SK-N-SH (cell line): ENCODE measurements around the gene AQP5. TPM values are rescaled to one million over a fixed set of nuclear protein-coding genes. Genes with fewer than 3 reads are reported as not detected.

Experiments used
- CTCF ChIA-PET: fragments of 300-600, 350-600 bp; formaldehyde crosslinking; extraction: SDS; loops from one replicate; lab custom pipeline; 2021; lab: Yijun Ruan, JAX
- POLR2A ChIA-PET: fragments of 350-600 bp; sonication (Branson Sonifier 250); formaldehyde crosslinking; extraction: SDS; loops from one replicate; lab custom pipeline; 2020; ENCODE audit warnings: antibody characterized with exemption, inconsistent platforms; lab: Yijun Ruan, JAX
- DNase-seq: peaks from one replicate; pipeline ENCODE4 v3.0.0; 2012
- H2AFZ ChIP-seq: fragments of 200-600 bp; sonication (generic); 2 replicates; pipeline ENCODE4 v1.8.1; 2016; ENCODE audit warnings: antibody characterized with exemption, mild to moderate bottlenecking, low read depth
- H3F3A ChIP-seq: fragments of 200-600 bp; sonication (generic); replicated peaks from 2 replicates; pipeline ENCODE3; 2016; ENCODE audit warnings: antibody characterized with exemption, mild to moderate bottlenecking; ENCODE audit not compliant: insufficient read depth
- H3K27ac ChIP-seq, 2 experiments: fragments of 200-500 bp in 1 of 2; fragments of 200-600 bp in 1 of 2; sonication (Bioruptor generic) in 1 of 2; sonication (generic), shearing (Covaris generic) in 1 of 2; 2 replicates each; pipeline versions ENCODE4 v1.5.1 to v1.6.1; 2014 to 2016; ENCODE audit warnings: low read depth in 2 of 2, inconsistent platforms in 1 of 2, low read length in 1 of 2, mild to moderate bottlenecking in 1 of 2, mixed read lengths in 1 of 2
- H3K27me3 ChIP-seq: fragments of 200-600 bp; sonication (generic), shearing (Covaris generic); 2 replicates; pipeline ENCODE4 v1.6.1; 2016; ENCODE audit warnings: mixed run types; ENCODE audit not compliant: insufficient read depth
- H3K36me3 ChIP-seq, 2 experiments: fragments of 200-500 bp in 1 of 2; fragments of 200-600 bp in 1 of 2; sonication (Bioruptor generic) in 1 of 2; sonication (generic) in 1 of 2; replicated peaks in 1 of 2; 2 replicates each; pipeline versions ENCODE3 to v1.5.1; 2014 to 2016; ENCODE audit warnings: low read length in 1 of 2, mild to moderate bottlenecking in 1 of 2; ENCODE audit not compliant: insufficient read depth in 2 of 2, control insufficient read depth in 1 of 2
- H3K4me1 ChIP-seq, 2 experiments: fragments of 200-500 bp in 1 of 2; fragments of 200-600 bp in 1 of 2; sonication (Bioruptor generic) in 1 of 2; sonication (generic), shearing (Covaris generic) in 1 of 2; 2 replicates each; pipeline versions ENCODE4 v1.5.1 to v1.6.1; 2014 to 2016; ENCODE audit warnings: low read depth in 1 of 2, low read length in 1 of 2, mixed run types in 1 of 2; ENCODE audit not compliant: insufficient read depth in 2 of 2, control insufficient read depth in 1 of 2
- H3K4me2 ChIP-seq: fragments of 200-600 bp; sonication (generic), shearing (Covaris generic); 2 replicates; pipeline ENCODE4 v1.6.1; 2017; ENCODE audit warnings: mixed run types
- H3K4me3 ChIP-seq, 2 experiments: fragments of 200-500 bp in 1 of 2; fragments of 200-600 bp in 1 of 2; sonication (Bioruptor generic) in 1 of 2; sonication (generic), shearing (Covaris generic) in 1 of 2; 2 replicates each; pipeline versions ENCODE4 v1.5.1 to v1.8.1; 2014 to 2016; ENCODE audit warnings: low read depth in 2 of 2, inconsistent platforms in 1 of 2, low read length in 1 of 2, mild to moderate bottlenecking in 1 of 2, mixed read lengths in 1 of 2, moderate library complexity in 1 of 2
- H3K79me2 ChIP-seq: fragments of 200-600 bp; sonication (generic); 2 replicates; pipeline ENCODE4 v1.8.1; 2017; ENCODE audit warnings: mild to moderate bottlenecking; ENCODE audit not compliant: insufficient read depth
- H3K9ac ChIP-seq: fragments of 200-600 bp; sonication (generic); 2 replicates; pipeline ENCODE4 v1.6.1; 2017; ENCODE audit warnings: mixed run types
- H3K9me2 ChIP-seq: fragments of 200-600 bp; sonication (generic); 2 replicates; pipeline ENCODE4 v1.6.1; 2017; ENCODE audit warnings: mixed run types
- H3K9me3 ChIP-seq: fragments of 200-600 bp; sonication (generic); 2 replicates; pipeline ENCODE4 v1.6.1; 2017; ENCODE audit warnings: mixed run types, mild to moderate bottlenecking, moderate library complexity
- H4K20me1 ChIP-seq: fragments of 200-600 bp; sonication (generic); 2 replicates; pipeline ENCODE4 v1.6.1; 2017; ENCODE audit warnings: mild to moderate bottlenecking, mixed run types; ENCODE audit not compliant: insufficient read depth
- CHD2 ChIP-seq: fragments of 150-350 bp; IDR thresholded peaks from 2 replicates; pipeline ENCODE4 v1.6.1; 2018; ENCODE audit warnings: low read length; ENCODE audit not compliant: partially characterized antibody
- ELF1 ChIP-seq: IDR thresholded peaks from 2 replicates; pipeline ENCODE4 v1.4.0; 2012
- EP300 ChIP-seq, 2 experiments: IDR thresholded peaks; 2 replicates each; pipeline versions ENCODE4 v1.4.0 to v1.6.1; 2012; ENCODE audit warnings: borderline replicate concordance in 1 of 2, low read depth in 1 of 2, low read length in 1 of 2
- EZH2phosphoT487 ChIP-seq: fragments of 200-600 bp; sonication (generic); IDR thresholded peaks from 2 replicates; pipeline ENCODE4 v1.6.1; 2017; ENCODE audit warnings: low read depth, mixed run types, mild to moderate bottlenecking, antibody characterized with exemption, moderate library complexity, borderline replicate concordance
- FOXJ3 ChIP-seq: sonication (generic); formaldehyde crosslinking; IDR thresholded peaks from 2 replicates; pipeline ENCODE4 v1.5.1; 2020; ENCODE audit warnings: mild to moderate bottlenecking, missing genetic modification reagents
- JUND ChIP-seq: IDR thresholded peaks from 2 replicates; pipeline ENCODE4 v1.4.0; 2012
- MXI1 ChIP-seq: IDR thresholded peaks from 2 replicates; pipeline ENCODE4 v1.6.1; 2012; ENCODE audit warnings: mild to moderate bottlenecking, low read depth, low read length, improper control_type of control experiment
- NRF1 ChIP-seq: IDR thresholded peaks from 2 replicates; pipeline ENCODE4 v1.6.1; 2012; ENCODE audit warnings: low read depth, mild to moderate bottlenecking, low read length
- PBX3 ChIP-seq: IDR thresholded peaks from 2 replicates; pipeline ENCODE4; 2012
- RAD21 ChIP-seq: IDR thresholded peaks from 2 replicates; pipeline ENCODE4 v1.6.1; 2012; ENCODE audit warnings: mild to moderate bottlenecking, low read length
- RFX5 ChIP-seq: IDR thresholded peaks from 2 replicates; pipeline ENCODE4 v1.6.1; 2012; ENCODE audit warnings: mild to moderate bottlenecking, improper control_type of control experiment, low read length
- RXRA ChIP-seq: IDR thresholded peaks from 2 replicates; pipeline ENCODE4 v1.4.0; 2012; ENCODE audit warnings: low read depth, mild to moderate bottlenecking, borderline replicate concordance
- TCF12 ChIP-seq: IDR thresholded peaks from 2 replicates; pipeline ENCODE4 v1.4.0; 2012
- TEAD4 ChIP-seq: IDR thresholded peaks from 2 replicates; pipeline ENCODE4 v1.4.0; 2012; ENCODE audit warnings: mild to moderate bottlenecking, borderline replicate concordance; ENCODE audit not compliant: insufficient read depth
- USF2 ChIP-seq: fragments of 150-350 bp; IDR thresholded peaks from 2 replicates; pipeline ENCODE4 v1.6.1; 2017; ENCODE audit warnings: antibody characterized with exemption, low read length, low read depth, borderline replicate concordance
- WGBS: methylation state at CpG from one replicate; pipeline ENCODE4 v1.1.6; 2017; ENCODE audit warnings: low lambda C conversion rate; 5-methylcytosine and 5-hydroxymethylcytosine counted together
- polyA plus RNA-seq, 3 experiments: library from polyadenylated mRNA; depleted of rRNA; stranded (reverse); fragments of >200 nt; gene quantifications; 2 replicates each; pipeline ENCODE4 v1.2.3, GENCODE V29; 2012
- TF ChIP-seq, protein P1 (sequence below): IDR thresholded peaks from 2 replicates; pipeline ENCODE4 v1.4.0; 2012; ENCODE audit warnings: low read depth, borderline replicate concordance

AQP5 gene
- polyA plus RNA-seq, 1 of the 3 experiments (the other 2 are of a cell fraction) = 0.10 TPM

- Histone ChIP-seq H3K9me3 (no peaks in the 10 kb centered on the region), H3K27ac (no peak overlapping the region), H3K9ac (no peak overlapping the region), H3K79me2 (no peaks in the 10 kb centered on the region), H3K4me3 (no peak overlapping the region), H3K4me2 (no peak overlapping the region), H3F3A (no peaks in the 10 kb centered on the region), H4K20me1 (no peaks in the 10 kb centered on the region), H3K36me3 (no peaks in the 10 kb centered on the region), H3K27me3 (no peaks in the 10 kb centered on the region), H3K9me2 (no peaks in the 10 kb centered on the region), H3K4me1 (peaks cover 0 to 20% of the 10 kb centered on the region in 2 experiments; a peak in 1 of 4 replicates), H2AFZ (no peak overlapping the region)
- DNase-seq = no peak
- ChIA-PET CTCF (interaction anchor here (0.8 to 6.1 kb wide), 10 partner anchors 10 to 162 kb away, joined by 3 to 101 read pairs (median 4); partner anchors contain the start of gene COX14), POLR2A (interaction anchor here (0.6 to 1.0 kb wide), 2 partner anchors 25 to 34 kb away, joined by 3 read pairs; no protein-coding TSS in a partner anchor)
- no peak for TF ChIP-seq EZH2phosphoT487
- TF ChIP-seq PBX3 = no peak
- TF ChIP-seq RXRA = no peak
- no peak for TF ChIP-seq RFX5
- no peak for TF ChIP-seq NRF1
- TF ChIP-seq USF2 = no peak
- TF ChIP-seq CHD2 = no peak
- no peak for TF ChIP-seq ELF1
- TF ChIP-seq MXI1 = no peak
- no peak for TF ChIP-seq TCF12
- TF ChIP-seq EP300 (IDR thresholded peaks at IDR 0.05; ENCODE audit: borderline replicate concordance in 1 of 2, low read depth in 1 of 2, low read length in 1 of 2) = no peak
- TF ChIP-seq, protein P1, sequence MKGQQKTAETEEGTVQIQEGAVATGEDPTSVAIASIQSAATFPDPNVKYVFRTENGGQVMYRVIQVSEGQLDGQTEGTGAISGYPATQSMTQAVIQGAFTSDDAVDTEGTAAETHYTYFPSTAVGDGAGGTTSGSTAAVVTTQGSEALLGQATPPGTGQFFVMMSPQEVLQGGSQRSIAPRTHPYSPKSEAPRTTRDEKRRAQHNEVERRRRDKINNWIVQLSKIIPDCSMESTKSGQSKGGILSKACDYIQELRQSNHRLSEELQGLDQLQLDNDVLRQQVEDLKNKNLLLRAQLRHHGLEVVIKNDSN = no peak
- no peak for TF ChIP-seq RAD21
- TF ChIP-seq JUND = no peak
- TF ChIP-seq TEAD4 = no peak
- TF ChIP-seq FOXJ3 (CRISPR knock-in tag) = no peak
- WGBS = 90% methylated on average over 3 of the region's 3 CpGs
These were observed 11.8 kb upstream of the AQP5 start for GRCh38 chr12:49949866-49950265.
